HepG2 (cell line): ENCODE measurements around the gene DIAPH3. TPM values are rescaled to one million over a fixed set of nuclear protein-coding genes. Genes with fewer than 3 reads are reported as not detected.

Experiments used
- ATAC-seq: fragments of 200-7000 bp; cut with Tn5 transposase; 3 replicates; pipeline ENCODE4 v1.9.1; 2020; ENCODE audit warnings: mild to moderate bottlenecking, moderate library complexity
- BruUV-seq: library from RNA; stranded (reverse); fragments of 400-500 nt; replicated peaks from 2 replicates; lab custom pipeline; 2021; lab: Mats Ljungman, UMichigan
- CTCF ChIA-PET: fragments of 300-600 bp; formaldehyde crosslinking; extraction: SDS; loops from one replicate; lab custom pipeline; 2021; ENCODE audit warnings: low total read pairs, inconsistent platforms, low intra/inter-chr PET ratio; lab: Yijun Ruan, JAX
- POLR2A ChIA-PET: fragments of 350-600 bp; sonication (Branson Sonifier 250); formaldehyde crosslinking; loops from one replicate; lab custom pipeline; 2020; ENCODE audit warnings: antibody characterized with exemption, inconsistent platforms; lab: Yijun Ruan, JAX
- DNase-seq: peaks from one replicate; pipeline ENCODE4 v3.0.0-alpha.2; 2015; ENCODE audit warnings: low spot score
- FAIRE-seq: peaks from 3 replicates; lab custom pipeline; 2011; peaks lifted over from hg19 to GRCh38; lab: Jason Lieb, UNC
- H2AFZ ChIP-seq: one replicate; pipeline ENCODE4 v1.6.1; 2011; ENCODE audit warnings: low read length, inconsistent platforms
- H3K27ac ChIP-seq: fragments of 300-600 bp; 3 replicates; pipeline ENCODE4 v1.8.0; 2011; ENCODE audit warnings: mixed run types, mild to moderate bottlenecking, mixed read lengths, low read length, inconsistent platforms; ENCODE audit not compliant: insufficient read depth; ENCODE audit errors: extremely low read length
- H3K27me3 ChIP-seq, 2 experiments: fragments of 200-600 bp in 1 of 2; 2 replicates in 1 of 2; 3 replicates in 1 of 2; pipeline versions ENCODE4 v1.6.0 to v1.8.0; 2011; ENCODE audit warnings: low read length in 2 of 2, mild to moderate bottlenecking in 2 of 2, moderate library complexity in 2 of 2, inconsistent platforms in 1 of 2; ENCODE audit not compliant: insufficient read depth in 2 of 2, control insufficient read depth in 1 of 2
- H3K36me3 ChIP-seq, 2 experiments: fragments of 200-600 bp in 1 of 2; replicated peaks in 1 of 2; 2 replicates in 1 of 2; 3 replicates in 1 of 2; pipeline versions ENCODE4 v1.5.1 to v1.8.0; 2011; ENCODE audit warnings: low read length in 2 of 2, inconsistent platforms in 1 of 2; ENCODE audit not compliant: insufficient read depth in 2 of 2, control insufficient read depth in 1 of 2
- H3K4me1 ChIP-seq: 2 replicates; pipeline ENCODE4 v1.5.1; 2012; ENCODE audit warnings: low read length, inconsistent platforms; ENCODE audit not compliant: insufficient read depth
- H3K4me2 ChIP-seq: 2 replicates; pipeline ENCODE4 v1.6.0; 2011; ENCODE audit warnings: low read depth, low read length, inconsistent platforms
- H3K4me3 ChIP-seq, 3 experiments: fragments of 200-600 bp in 1 of 3; sonication (generic), shearing (Covaris generic) in 1 of 3; replicated peaks in 1 of 3; 2 replicates each; pipeline ENCODE4 v1.5.1; 2011 to 2016; ENCODE audit warnings: low read length in 3 of 3, inconsistent platforms in 2 of 3, low read depth in 2 of 3, mild to moderate bottlenecking in 2 of 3, control low read depth in 1 of 3, mixed read lengths in 1 of 3; ENCODE audit not compliant: insufficient read depth in 1 of 3
- H3K79me2 ChIP-seq: one replicate; pipeline ENCODE4 v1.6.1; 2011; ENCODE audit warnings: low read length, inconsistent platforms; ENCODE audit not compliant: insufficient read depth
- H3K9ac ChIP-seq: 2 replicates; pipeline ENCODE4 v1.6.0; 2011; ENCODE audit warnings: mild to moderate bottlenecking, low read depth, low read length, inconsistent platforms; ENCODE audit not compliant: insufficient read depth
- H3K9me3 ChIP-seq: 2 replicates; pipeline ENCODE4 v1.5.1; 2012; ENCODE audit warnings: mild to moderate bottlenecking, low read length
- H4K20me1 ChIP-seq: 2 replicates; pipeline ENCODE4 v1.6.0; 2011; ENCODE audit warnings: inconsistent platforms, mild to moderate bottlenecking, low read length, moderate library complexity; ENCODE audit not compliant: insufficient read depth
- BRD4 ChIP-seq: sonication (generic); formaldehyde crosslinking; IDR thresholded peaks from 2 replicates; pipeline ENCODE4 v1.4.0; 2020; ENCODE audit warnings: missing genetic modification reagents
- CTCF ChIP-seq: sonication (generic); formaldehyde crosslinking; IDR thresholded peaks from 2 replicates; pipeline ENCODE4 v1.5.0; 2020; ENCODE audit warnings: mild to moderate bottlenecking, missing genetic modification reagents, moderate library complexity
- FOXJ3 ChIP-seq: sonication (generic); formaldehyde crosslinking; IDR thresholded peaks from 2 replicates; pipeline ENCODE4 v1.4.0; 2020; ENCODE audit warnings: missing genetic modification reagents, mild to moderate bottlenecking, borderline replicate concordance
- FOXK1 ChIP-seq: sonication (generic); formaldehyde crosslinking; IDR thresholded peaks from 2 replicates; pipeline ENCODE4 v1.4.0; 2020; ENCODE audit warnings: low read depth, missing genetic modification reagents, borderline replicate concordance
- MED1 ChIP-seq: sonication (generic); formaldehyde crosslinking; IDR thresholded peaks from 2 replicates; pipeline ENCODE4 v1.4.0; 2020; ENCODE audit warnings: missing genetic modification reagents
- MXD3 ChIP-seq: IDR thresholded peaks from 2 replicates; pipeline ENCODE4 v1.6.1; 2016; ENCODE audit warnings: mild to moderate bottlenecking, missing biosample characterization, missing genetic modification reagents
- NONO ChIP-seq, 2 experiments: fragments of 450-650 bp in 1 of 2; sonication (generic) in 1 of 2; formaldehyde crosslinking in 1 of 2; IDR thresholded peaks in 1 of 2; conservative IDR thresholded peaks in 1 of 2; 2 replicates each; pipeline versions ENCODE4 v1.6.1 to v1.8.0; 2017 to 2022; ENCODE audit warnings: mild to moderate bottlenecking in 1 of 2, missing genetic modification reagents in 1 of 2, moderate library complexity in 1 of 2
- ONECUT2 ChIP-seq: sonication (generic); formaldehyde crosslinking; IDR thresholded peaks from 2 replicates; pipeline ENCODE4 v1.4.0; 2020; ENCODE audit warnings: missing genetic modification reagents
- ZBTB8A ChIP-seq: sonication (generic); formaldehyde crosslinking; IDR thresholded peaks from 2 replicates; pipeline ENCODE4 v1.4.0; 2020; ENCODE audit warnings: mild to moderate bottlenecking, low read depth, missing genetic modification reagents, borderline replicate concordance
- ZIK1 ChIP-seq: sonication (generic); formaldehyde crosslinking; IDR thresholded peaks from 2 replicates; pipeline ENCODE4 v1.5.0; 2020; ENCODE audit warnings: mild to moderate bottlenecking, low read depth, missing genetic modification reagents, borderline replicate concordance
- ZMAT5 ChIP-seq: sonication (generic); formaldehyde crosslinking; IDR thresholded peaks from 2 replicates; pipeline ENCODE4 v1.5.0; 2020; ENCODE audit warnings: mild to moderate bottlenecking, low read depth, missing genetic modification reagents, borderline replicate concordance
- ZMYM4 ChIP-seq: sonication (generic); formaldehyde crosslinking; IDR thresholded peaks from 2 replicates; pipeline ENCODE4 v1.8.1; 2023; ENCODE audit warnings: mild to moderate bottlenecking, missing genetic modification reagents
- ZNF160 ChIP-seq: sonication (generic); formaldehyde crosslinking; IDR thresholded peaks from 2 replicates; pipeline ENCODE4 v1.8.0; 2022; ENCODE audit warnings: mild to moderate bottlenecking, inconsistent platforms, missing genetic modification reagents
- ZNF326 ChIP-seq: sonication (generic); formaldehyde crosslinking; IDR thresholded peaks from 2 replicates; pipeline ENCODE4 v1.4.0; 2020; ENCODE audit warnings: missing genetic modification reagents, borderline replicate concordance
- ZNF629 ChIP-seq: sonication (generic); formaldehyde crosslinking; conservative IDR thresholded peaks from 2 replicates; pipeline ENCODE4 v1.5.0; 2020; ENCODE audit warnings: missing genetic modification reagents
- WGBS: methylation state at CpG from one replicate; pipeline ENCODE4 v1.1.6; 2017; ENCODE audit warnings: low lambda C conversion rate; 5-methylcytosine and 5-hydroxymethylcytosine counted together
- in situ Hi-C: cut with HindIII; loops from 2 replicates; pipeline ENCODE4 v1.10.0; 2017; ENCODE audit warnings: low pct_unique_long_range_greater_than_20kb; ENCODE audit not compliant: extremely low pct_ligation_motif_present
- intact Hi-C: fragments of 100-400 bp; cut with micrococcal nuclease; formaldehyde crosslinking; loops from one replicate; pipeline ENCODE4 v1.10.0; 2022; ENCODE audit not compliant: unreplicated experiment
- polyA plus RNA-seq, 8 experiments: library from polyadenylated mRNA; depleted of rRNA in 3 of 8; stranded (reverse) in 7 of 8; unstranded in 1 of 8; fragments of >200 nt; fragmentation: Illumina TruSeq in 4 of 8; extraction: Trizol in 4 of 8; gene quantifications; 2 replicates each; pipeline versions ENCODE4 v1.2.1 to v1.2.3, GENCODE V29; 2011 to 2016; ENCODE audit warnings: low read depth in 4 of 8, missing spikeins in 1 of 8, mixed read lengths in 1 of 8; ENCODE audit not compliant: insufficient read depth in 1 of 8
- total RNA-seq, 5 experiments: library from RNA; depleted of rRNA; stranded (reverse); fragments of >200 nt; fragmentation: Illumina TruSeq; extraction: Trizol; gene quantifications; 2 replicates each; pipeline ENCODE4 v1.2.3, GENCODE V29; 2016; ENCODE audit warnings: low read depth in 1 of 5
- TF ChIP-seq, protein P1 (sequence below): sonication (generic); formaldehyde crosslinking; IDR thresholded peaks from 2 replicates; pipeline ENCODE4 v1.4.0; 2020; ENCODE audit warnings: missing genetic modification reagents, borderline replicate concordance

DIAPH3 gene
- total and polyA plus RNA-seq, 2 of the 13 experiments (the other 11 are each of a cell fraction or from before 2014, with no cell fraction given), result 4.0 to 9.3 TPM

DNA sequence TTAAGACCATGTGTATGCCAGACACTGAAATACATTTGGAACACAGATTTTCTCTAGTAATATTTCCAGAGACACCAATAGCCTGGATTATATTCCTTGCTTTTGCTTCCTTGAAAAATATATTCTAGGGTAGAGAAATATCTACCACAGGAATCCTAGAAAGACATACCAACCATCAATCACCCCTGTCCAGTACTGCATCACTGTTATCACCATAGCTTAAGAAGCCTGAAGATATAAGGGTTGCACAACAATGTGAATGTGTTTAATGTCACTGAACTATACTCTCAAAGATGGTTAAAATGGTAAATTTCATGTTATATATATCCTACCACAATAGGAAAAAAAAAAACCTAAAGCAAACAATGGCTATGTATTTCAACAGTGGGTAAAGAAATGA is 163.6 kb downstream of the DIAPH3 start (continued):
- no peak for TF ChIP-seq CTCF (CRISPR knock-in tag)
- TF ChIP-seq ZMYM4 (CRISPR knock-in tag), result no peak
- TF ChIP-seq ZNF326 (CRISPR knock-in tag), result no peak
- TF ChIP-seq ZNF160 (CRISPR knock-in tag), result no peak
- no peak for TF ChIP-seq ZBTB8A
- no peak for TF ChIP-seq FOXJ3 (CRISPR knock-in tag)
- no peak for TF ChIP-seq MXD3 (CRISPR knock-in tag)
- TF ChIP-seq ZNF629 (CRISPR knock-in tag), result no peak

DNA sequence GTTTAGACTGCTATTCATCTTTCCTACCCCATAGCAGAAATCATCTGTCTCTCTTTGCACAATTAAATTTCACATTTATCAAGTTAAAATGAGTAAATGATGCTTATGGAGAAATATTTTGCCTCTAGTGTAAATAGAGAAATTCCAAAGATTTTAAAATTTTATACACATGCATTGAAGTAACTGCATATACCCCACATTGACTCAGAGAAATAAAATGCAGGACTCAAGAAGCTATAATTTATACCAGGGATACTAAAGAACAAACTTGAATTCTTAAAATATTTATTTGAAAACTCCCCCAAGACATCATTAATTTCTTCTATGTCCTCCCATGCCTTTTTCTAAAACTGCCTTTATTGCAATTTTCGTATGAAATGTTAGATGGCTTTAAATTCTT is 165.8 kb downstream of the DIAPH3 start:
- Histone ChIP-seq H2AFZ (no peak overlapping the region), H3K27me3 (no peaks in the 10 kb centered on the region; a peak in 1 of 5 replicates), H3K9ac (no peak overlapping the region), H3K4me2 (no peak overlapping the region), H3K36me3 (no peaks in the 10 kb centered on the region), H3K27ac (no peak overlapping the region), H3K79me2 (no peaks in the 10 kb centered on the region), H3K4me1 (peaks cover 9% of the 10 kb centered on the region), H4K20me1 (no peaks in the 10 kb centered on the region), H3K4me3 (no peak overlapping the region), H3K9me3 (no peaks in the 10 kb centered on the region)
- ChIA-PET POLR2A (no interaction called here), CTCF (no interaction called here)
- TF ChIP-seq ONECUT2 (CRISPR knock-in tag), result no peak
- TF ChIP-seq, protein P1, sequence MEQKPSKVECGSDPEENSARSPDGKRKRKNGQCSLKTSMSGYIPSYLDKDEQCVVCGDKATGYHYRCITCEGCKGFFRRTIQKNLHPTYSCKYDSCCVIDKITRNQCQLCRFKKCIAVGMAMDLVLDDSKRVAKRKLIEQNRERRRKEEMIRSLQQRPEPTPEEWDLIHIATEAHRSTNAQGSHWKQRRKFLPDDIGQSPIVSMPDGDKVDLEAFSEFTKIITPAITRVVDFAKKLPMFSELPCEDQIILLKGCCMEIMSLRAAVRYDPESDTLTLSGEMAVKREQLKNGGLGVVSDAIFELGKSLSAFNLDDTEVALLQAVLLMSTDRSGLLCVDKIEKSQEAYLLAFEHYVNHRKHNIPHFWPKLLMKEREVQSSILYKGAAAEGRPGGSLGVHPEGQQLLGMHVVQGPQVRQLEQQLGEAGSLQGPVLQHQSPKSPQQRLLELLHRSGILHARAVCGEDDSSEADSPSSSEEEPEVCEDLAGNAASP, result no peak
- TF ChIP-seq FOXK1 (CRISPR knock-in tag), result no peak
- no peak for TF ChIP-seq NONO (IDR thresholded peaks at IDR 0.05)
- TF ChIP-seq NONO (CRISPR knock-in tag; conservative IDR thresholded peaks at IDR 0.05), result no peak
- no peak for TF ChIP-seq ZIK1 (CRISPR knock-in tag)
- TF ChIP-seq ZMAT5 (CRISPR knock-in tag), result no peak
- no peak for TF ChIP-seq MED1
- no peak for TF ChIP-seq BRD4 (CRISPR knock-in tag)
- in situ Hi-C loops (no loop called here), intact Hi-C loops (no loop called here)
- ATAC-seq, result no peak
- DNase-seq, result no peak
- FAIRE-seq, result no peak
- WGBS, result 80% methylated on average over 1 of the region's 1 CpG
- BruUV-seq, result no TSS peak
